ENCODE measurements around the gene PCCA. TPM values are rescaled to one million over a fixed set of nuclear protein-coding genes. Genes with fewer than 3 reads are reported as not detected.

The PCCA gene
- polyA plus RNA-seq, 2 of the 4 experiments (the other 2 are of a cell fraction) = 13.2 to 13.7 TPM

DNA sequence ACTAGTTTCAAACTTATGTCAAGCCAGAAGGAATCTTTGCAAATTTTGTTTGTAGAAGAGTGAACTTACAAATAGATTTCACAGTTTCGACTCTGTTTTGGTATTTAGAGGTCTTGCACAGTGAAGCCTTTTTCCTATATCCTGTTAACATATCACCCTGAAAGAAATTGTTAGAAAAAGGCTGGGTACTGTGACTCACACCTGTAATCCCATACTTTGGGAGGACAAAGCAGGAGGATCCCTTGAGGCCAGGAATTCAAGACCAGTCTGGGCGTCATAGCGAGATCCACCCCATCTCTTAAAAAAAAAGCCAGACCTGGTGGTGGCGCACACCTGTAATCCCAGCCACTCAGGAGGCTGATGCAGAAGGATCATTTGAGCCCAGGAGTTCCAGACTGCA is 275.7 kb downstream of the PCCA start:
- ChIA-PET CTCF (no interaction called here), POLR2A (interaction anchor here (0.5 kb wide), 1 partner anchor 382 kb away, joined by 4 read pairs; no protein-coding TSS in a partner anchor)
- H3K4me2 ChIP-seq = peak overlapping the region; percentile 56; the same call in 1 of the 3 replicates
- H3K27ac ChIP-seq = no peak overlapping the region
- no peak for DNase-seq (ENCODE audit: low read depth in 1 of 2, low spot score in 1 of 2)
- ATAC-seq = no peak
- no peaks in the 10 kb centered on the region for H3K9me3 ChIP-seq
- TF ChIP-seq SMC3 (IDR thresholded peaks at IDR 0.05) (no peak), KDM1A (IDR thresholded peaks at IDR 0.05; ENCODE audit: low read depth) (no peak), CBX2 (IDR thresholded peaks at IDR 0.05; ENCODE audit: borderline replicate concordance, low read depth) (no peak), TP53 (CRISPR knock-in tag; IDR thresholded peaks at IDR 0.05) (no peak), MAFK (IDR thresholded peaks at IDR 0.05; ENCODE audit: partially characterized antibody) (no peak), EHF (CRISPR knock-in tag; IDR thresholded peaks at IDR 0.05) (no peak), MAZ (IDR thresholded peaks at IDR 0.05; ENCODE audit: borderline replicate concordance, low read depth, low read length) (no peak), HOXB13 (CRISPR knock-in tag; IDR thresholded peaks at IDR 0.05; ENCODE audit: low read depth) (no peak), ZNF302 (CRISPR knock-in tag; IDR thresholded peaks at IDR 0.05) (no peak), FOSB (CRISPR knock-in tag; IDR thresholded peaks at IDR 0.05) (no peak), POLR2AphosphoS2 (conservative IDR thresholded peaks at IDR 0.05; ENCODE audit: low read length) (no peak), RARB (CRISPR knock-in tag; IDR thresholded peaks at IDR 0.05) (no peak), SREBF2 (IDR thresholded peaks at IDR 0.05) (no peak), EP300 (IDR thresholded peaks at IDR 0.05) (no peak)
- TF ChIP-seq, protein P1, sequence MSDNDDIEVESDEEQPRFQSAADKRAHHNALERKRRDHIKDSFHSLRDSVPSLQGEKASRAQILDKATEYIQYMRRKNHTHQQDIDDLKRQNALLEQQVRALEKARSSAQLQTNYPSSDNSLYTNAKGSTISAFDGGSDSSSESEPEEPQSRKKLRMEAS (IDR thresholded peaks at IDR 0.05) = no peak
- no peak overlapping the region for H3K4me3 ChIP-seq
- 90% methylated on average over 4 of the region's 4 CpGs for WGBS (ENCODE audit: missing lambda C conversion rate)
- FAIRE-seq = no peak
- H3K4me1 ChIP-seq = peaks cover 23% of the 10 kb centered on the region

DNA sequence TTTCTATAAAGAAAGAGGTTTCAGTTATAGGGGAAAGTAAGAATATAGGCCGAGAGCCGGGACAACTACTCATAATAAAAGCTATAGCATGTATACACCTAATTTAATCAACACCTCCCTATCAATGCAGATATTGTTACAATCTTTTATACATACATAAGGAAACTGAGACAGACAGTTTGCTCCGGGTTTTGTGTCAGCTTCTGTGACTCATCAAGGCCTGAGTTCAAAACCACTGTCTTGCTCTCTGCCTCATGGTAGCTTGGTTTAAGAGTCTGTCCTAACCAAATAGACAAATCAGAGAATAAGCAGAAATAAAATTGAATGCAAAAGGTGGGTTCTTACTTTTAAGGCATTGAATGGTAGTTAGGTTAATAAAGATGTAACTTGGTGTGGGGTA is 276.8 kb downstream of the PCCA start:
- FAIRE-seq = no peak
- CTCF ChIA-PET = no interaction called here
- 91% methylated on average over 3 of the region's 3 CpGs for WGBS (ENCODE audit: missing lambda C conversion rate)
- no peak overlapping the region for H3K27ac ChIP-seq
- H3K9me3 ChIP-seq = no peaks in the 10 kb centered on the region
- no peak for TF ChIP-seq NR3C1 (IDR thresholded peaks at IDR 0.05)
- no peak for DNase-seq (ENCODE audit: low read depth in 1 of 2, low spot score in 1 of 2)
- POLR2A ChIA-PET = no interaction called here
- peaks cover 23% of the 10 kb centered on the region for H3K4me1 ChIP-seq
- no peak overlapping the region for H3K4me2 ChIP-seq
- H3K4me3 ChIP-seq = no peak overlapping the region
- ATAC-seq = no peak

- Histone ChIP-seq H3K27ac (no peak overlapping the region), H3K4me3 (no peak overlapping the region), H3K4me1 (peaks cover 4% of the 10 kb centered on the region; the same call in 1 of the 3 replicates), H3K9me3 (0 out of 3 replicates have a peak, but pooled peaks cover 3% of the 10 kb centered on the region), H3K4me2 (no peak overlapping the region)
- DNase-seq (ENCODE audit: low read depth in 1 of 2, low spot score in 1 of 2) = no peak
- POLR2A ChIA-PET = no interaction called here
- TF ChIP-seq KDM1A (IDR thresholded peaks at IDR 0.05; ENCODE audit: low read depth) = no peak
- TF ChIP-seq RCOR1 (IDR thresholded peaks at IDR 0.05; ENCODE audit: low read depth, low read length) = no peak
- no peak for TF ChIP-seq RFX5 (IDR thresholded peaks at IDR 0.05)
- no peak for TF ChIP-seq HEYL (CRISPR knock-in tag; IDR thresholded peaks at IDR 0.05)
- TF ChIP-seq ZNF302 (CRISPR knock-in tag; IDR thresholded peaks at IDR 0.05) = no peak
- TF ChIP-seq TP53 (CRISPR knock-in tag; IDR thresholded peaks at IDR 0.05) = no peak
- no peak for TF ChIP-seq NPAS2 (CRISPR knock-in tag; IDR thresholded peaks at IDR 0.05; ENCODE audit: borderline replicate concordance)
- no peak for TF ChIP-seq PHF8 (IDR thresholded peaks at IDR 0.05; ENCODE audit: borderline replicate concordance, low read depth)
- TF ChIP-seq FOSB (CRISPR knock-in tag; IDR thresholded peaks at IDR 0.05) = no peak
- ATAC-seq = no peak
- FAIRE-seq = no peak
- CTCF ChIA-PET = no interaction called here
Observed at GRCh38 chr13:100378533-100378932, 289.6 kb downstream of the PCCA start.

DNA sequence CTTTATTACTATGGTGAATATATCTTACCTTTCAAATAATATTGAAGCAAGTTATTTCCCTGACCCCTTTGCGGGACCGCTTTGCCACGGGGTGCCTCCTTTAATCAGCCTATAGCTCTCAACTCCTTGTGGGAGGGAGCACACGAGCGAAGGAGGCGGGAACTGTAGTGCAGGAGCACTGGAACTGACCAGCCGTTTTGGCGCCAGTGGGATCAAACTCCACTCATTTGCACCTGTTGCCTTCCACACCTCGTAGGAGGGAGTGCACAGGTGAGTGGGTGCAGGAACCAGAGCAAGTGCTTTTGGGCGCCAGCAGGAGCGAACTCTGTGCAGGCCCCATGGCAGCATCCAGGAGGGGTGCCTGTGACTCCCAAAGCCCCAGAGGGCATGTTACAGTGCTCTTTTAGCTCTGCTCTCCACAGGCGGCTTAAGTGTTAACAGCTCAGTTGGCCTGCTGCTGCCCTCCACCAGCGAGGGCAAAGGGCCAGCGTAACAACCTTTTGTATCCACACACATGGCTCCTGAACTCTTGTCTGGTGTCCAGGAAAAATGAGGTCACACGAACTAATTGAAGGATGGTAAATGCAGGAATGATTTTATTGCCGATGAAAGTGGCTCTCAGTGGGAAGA is 292.8 kb downstream of the PCCA start:
- no peak for ATAC-seq
- POLR2A ChIA-PET = no interaction called here
- TF ChIP-seq HOXB13 (CRISPR knock-in tag; IDR thresholded peaks at IDR 0.05; ENCODE audit: low read depth) (no peak), POLR2AphosphoS2 (conservative IDR thresholded peaks at IDR 0.05; ENCODE audit: low read length) (no peak), NR3C1 (IDR thresholded peaks at IDR 0.05) (no peak), MAZ (IDR thresholded peaks at IDR 0.05; ENCODE audit: borderline replicate concordance, low read depth, low read length) (no peak), JUN (IDR thresholded peaks at IDR 0.05) (no peak)
- TF ChIP-seq, protein P2, sequence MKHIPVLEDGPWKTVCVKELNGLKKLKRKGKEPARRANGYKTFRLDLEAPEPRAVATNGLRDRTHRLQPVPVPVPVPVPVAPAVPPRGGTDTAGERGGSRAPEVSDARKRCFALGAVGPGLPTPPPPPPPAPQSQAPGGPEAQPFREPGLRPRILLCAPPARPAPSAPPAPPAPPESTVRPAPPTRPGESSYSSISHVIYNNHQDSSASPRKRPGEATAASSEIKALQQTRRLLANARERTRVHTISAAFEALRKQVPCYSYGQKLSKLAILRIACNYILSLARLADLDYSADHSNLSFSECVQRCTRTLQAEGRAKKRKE (CRISPR knock-in tag; IDR thresholded peaks at IDR 0.05; ENCODE audit: low read depth) = no peak

More for the DNA sequence above, 292.8 kb downstream of the PCCA start:
- FAIRE-seq = no peak
- Histone ChIP-seq H3K4me3 (no peak overlapping the region), H3K9me3 (0 out of 3 replicates have a peak, but pooled peaks cover 3% of the 10 kb centered on the region), H3K4me1 (peaks cover 4% of the 10 kb centered on the region; the same call in 1 of the 3 replicates), H3K27ac (peak overlapping the region in 1 of 2 experiments; percentile 26; a peak in 1 of 6 replicates), H3K4me2 (no peak overlapping the region)
- 88% methylated on average over 12 of the region's 16 CpGs for WGBS (ENCODE audit: missing lambda C conversion rate)
- no peak for DNase-seq (ENCODE audit: low read depth in 1 of 2, low spot score in 1 of 2)
- CTCF ChIA-PET = interaction anchor here (1.0 to 1.4 kb wide), 2 partner anchors 10 to 12 kb away, joined by 3 to 4 read pairs; no protein-coding TSS in a partner anchor

Measured in A549 (cell line).